ENCODE data around the gene MITF.

DNA sequence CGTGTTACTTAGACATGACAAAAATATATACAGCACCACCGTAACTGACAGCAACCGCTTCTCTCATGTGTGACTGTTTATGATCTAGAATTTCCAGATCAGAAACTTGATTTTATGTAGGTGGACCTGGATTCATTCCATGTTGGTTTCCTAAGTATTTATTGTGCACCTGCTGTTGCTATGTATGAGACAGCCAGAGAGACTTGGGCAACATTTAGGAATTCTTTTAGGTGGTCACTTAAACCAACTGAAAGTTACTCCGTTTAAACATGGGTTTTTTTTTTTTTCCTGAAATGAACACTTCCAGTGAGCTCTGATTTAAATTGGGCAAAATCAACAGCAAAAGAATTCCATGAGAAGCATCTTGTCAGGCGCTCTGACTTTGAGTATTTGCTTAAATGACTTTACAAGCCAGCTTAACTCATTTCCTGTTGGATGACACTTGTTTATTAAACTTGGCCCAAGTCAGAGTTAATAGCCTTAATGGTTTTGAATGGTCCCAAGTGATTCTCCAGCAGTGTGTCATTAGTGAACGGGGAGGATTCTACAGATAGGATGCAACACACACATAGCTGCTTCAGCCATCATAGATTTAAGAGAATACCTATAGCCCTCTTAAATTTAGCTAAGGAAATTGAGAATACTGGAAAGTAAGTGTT, 31.8 kb downstream of the MITF start:
- TF ChIP-seq, protein P1, sequence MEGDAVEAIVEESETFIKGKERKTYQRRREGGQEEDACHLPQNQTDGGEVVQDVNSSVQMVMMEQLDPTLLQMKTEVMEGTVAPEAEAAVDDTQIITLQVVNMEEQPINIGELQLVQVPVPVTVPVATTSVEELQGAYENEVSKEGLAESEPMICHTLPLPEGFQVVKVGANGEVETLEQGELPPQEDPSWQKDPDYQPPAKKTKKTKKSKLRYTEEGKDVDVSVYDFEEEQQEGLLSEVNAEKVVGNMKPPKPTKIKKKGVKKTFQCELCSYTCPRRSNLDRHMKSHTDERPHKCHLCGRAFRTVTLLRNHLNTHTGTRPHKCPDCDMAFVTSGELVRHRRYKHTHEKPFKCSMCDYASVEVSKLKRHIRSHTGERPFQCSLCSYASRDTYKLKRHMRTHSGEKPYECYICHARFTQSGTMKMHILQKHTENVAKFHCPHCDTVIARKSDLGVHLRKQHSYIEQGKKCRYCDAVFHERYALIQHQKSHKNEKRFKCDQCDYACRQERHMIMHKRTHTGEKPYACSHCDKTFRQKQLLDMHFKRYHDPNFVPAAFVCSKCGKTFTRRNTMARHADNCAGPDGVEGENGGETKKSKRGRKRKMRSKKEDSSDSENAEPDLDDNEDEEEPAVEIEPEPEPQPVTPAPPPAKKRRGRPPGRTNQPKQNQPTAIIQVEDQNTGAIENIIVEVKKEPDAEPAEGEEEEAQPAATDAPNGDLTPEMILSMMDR (IDR thresholded peaks at IDR 0.05; ENCODE audit: low read depth, low read length), result no peak
- no peak for TF ChIP-seq EZH2phosphoT487 (IDR thresholded peaks at IDR 0.05; ENCODE audit: low read depth)
